ENCODE data around the gene TTBK1.
"Not testable (repeated sequence)": the region's sequence is repeated elsewhere in the genome, so short reads cannot be mapped to it uniquely, and the experiment has no call there.

Gene TTBK1

DNA sequence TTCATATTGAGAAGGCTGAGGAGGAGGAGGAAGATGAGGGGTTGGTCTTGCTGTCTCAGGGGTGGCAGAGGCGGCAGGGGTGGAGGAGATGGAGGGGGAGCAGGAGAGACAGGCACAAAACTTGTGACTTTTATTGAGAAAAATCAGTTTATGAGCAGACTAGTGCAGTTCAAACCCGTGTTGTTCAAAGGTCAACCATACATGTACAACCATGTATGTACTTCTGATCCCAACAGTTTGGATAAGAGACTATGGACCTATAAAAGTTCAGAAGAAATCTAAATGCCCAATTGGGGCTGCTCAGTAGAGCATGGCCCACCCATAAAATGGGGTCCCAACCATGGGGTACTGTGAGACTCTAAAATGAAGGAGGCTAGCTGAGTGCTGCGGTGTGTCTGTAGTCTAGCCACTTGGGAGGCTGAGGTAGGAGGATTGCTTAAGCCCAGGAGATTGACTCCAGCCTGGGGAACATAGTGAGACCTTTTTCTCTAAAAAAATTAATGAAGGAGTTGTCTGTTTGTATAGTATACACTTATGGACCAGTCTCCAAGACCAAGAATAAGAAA, 47.1 kb downstream of the TTBK1 start:
- no peak for DNase-seq

DNA sequence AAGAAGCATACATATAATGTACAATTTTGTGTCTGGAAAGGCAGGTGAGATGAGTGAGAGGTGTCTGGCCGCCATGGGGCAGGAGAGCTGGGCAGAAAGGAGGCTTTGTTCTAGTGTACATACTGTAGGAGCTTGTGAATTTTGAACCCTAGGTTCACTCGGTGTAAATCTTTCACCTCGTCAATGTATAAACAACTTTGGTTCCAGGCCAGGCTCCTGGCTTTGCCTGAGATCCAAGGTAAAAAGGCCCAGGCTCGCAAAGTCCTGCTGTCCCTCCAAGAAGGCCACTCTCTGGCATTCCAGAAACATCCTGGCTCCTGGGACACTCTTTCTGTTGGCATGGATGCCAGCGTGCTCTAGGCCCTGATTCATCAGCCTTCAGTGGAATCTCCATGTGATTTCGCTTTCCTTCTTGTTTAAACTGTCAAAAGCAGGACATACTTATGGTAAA, 47.6 kb downstream of the TTBK1 start:
- DNase-seq = no peak

DNA sequence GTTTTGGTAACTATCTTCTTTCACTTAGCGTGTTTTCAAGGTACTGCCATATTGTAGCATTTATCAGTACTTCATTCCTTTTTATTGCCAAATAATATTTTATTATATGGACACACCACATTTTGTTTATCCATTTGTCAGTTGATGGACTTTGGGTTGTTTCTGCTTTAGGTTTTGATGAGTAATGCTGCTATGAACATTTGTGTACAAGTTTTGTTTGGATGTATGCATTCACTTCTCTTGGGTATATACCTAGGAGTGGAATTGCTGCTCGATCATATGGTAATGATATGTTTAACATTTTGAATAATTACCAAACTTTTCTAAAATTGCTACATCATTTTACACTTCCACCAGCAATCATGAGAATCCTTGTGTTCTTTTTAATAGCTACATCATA, 48.4 kb downstream of the TTBK1 start:
- no peak for DNase-seq

DNA sequence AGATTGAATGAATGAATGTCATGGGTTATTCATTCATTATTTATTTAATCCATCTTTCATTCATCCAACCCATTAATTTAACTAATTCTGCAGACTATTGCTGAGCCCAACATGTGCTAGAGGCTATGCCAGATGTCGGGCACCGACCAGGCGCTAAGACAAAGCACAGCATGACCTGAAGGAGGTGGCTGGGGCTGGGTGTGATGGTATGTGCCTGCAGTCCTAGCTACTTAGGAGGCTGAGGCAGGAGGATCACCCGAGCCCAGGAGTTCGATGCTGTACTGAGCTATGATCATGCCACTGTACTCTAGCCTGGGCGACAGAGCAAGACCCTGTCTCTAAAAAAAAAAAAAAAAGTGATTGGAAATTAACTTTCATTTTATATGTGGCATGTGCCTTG, 49.1 kb downstream of the TTBK1 start:
- DNase-seq = no peak

DNA sequence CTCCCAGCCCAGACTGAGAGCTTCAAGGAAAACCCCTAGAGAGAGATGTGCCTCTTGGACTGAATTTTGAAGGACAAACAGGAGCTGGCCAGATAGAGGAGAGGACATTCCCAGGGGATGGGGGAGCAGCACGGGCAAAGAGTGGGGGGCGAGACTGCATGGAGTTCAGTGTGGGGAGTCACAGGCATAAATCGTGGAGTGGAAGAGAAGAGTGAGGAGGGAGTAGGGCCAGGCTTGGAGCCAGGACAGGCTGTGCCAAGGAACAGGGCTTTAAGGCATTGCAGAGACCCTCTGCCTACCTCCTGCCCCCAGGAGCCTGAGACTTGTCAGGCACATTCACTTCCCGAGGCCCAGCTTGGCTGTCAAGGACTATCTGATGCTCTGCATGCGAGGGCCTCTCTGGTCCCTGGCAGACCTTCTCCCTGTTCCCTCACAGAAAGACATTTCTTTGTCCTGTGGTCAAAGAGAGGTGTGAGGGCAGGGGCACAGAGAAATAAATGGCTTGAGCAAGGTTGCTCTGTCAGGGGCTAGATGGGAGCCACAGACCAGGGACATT, 49.6 kb downstream of the TTBK1 start:
- DNase-seq = no peak

DNA sequence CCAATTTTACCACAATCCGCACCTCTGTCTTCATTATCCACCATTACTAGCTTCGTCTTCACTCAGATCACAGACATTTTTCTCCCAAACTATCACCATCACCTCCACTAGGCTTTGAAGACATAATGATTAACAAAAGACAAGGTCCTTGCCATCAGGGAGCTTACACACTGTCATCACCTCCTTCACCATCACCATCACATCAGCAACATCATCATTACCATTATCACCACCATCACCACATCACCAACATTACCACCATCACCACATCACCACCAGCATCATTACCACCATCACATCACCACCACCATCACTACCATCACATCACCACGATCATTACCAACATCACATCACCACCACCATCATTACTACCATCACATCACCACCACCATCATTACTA, 50.4 kb downstream of the TTBK1 start:
- DNase-seq = no peak

DNA sequence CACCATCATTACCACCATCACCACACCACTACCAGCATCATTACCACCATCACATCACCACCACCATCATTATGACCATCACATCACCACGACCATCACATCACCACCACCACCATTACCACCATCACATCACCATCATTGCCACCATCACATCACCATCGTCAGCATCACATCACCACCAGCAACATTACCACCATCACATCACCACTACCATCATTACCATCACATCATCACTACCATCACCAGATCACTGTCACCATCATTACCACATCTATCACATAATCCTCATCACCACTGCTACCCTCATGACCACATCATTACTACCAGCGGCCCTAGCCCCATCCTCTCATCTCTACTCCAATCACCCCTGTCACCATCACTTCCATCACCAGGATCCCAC, 51.3 kb downstream of the TTBK1 start:
- DNase-seq = no peak

DNA sequence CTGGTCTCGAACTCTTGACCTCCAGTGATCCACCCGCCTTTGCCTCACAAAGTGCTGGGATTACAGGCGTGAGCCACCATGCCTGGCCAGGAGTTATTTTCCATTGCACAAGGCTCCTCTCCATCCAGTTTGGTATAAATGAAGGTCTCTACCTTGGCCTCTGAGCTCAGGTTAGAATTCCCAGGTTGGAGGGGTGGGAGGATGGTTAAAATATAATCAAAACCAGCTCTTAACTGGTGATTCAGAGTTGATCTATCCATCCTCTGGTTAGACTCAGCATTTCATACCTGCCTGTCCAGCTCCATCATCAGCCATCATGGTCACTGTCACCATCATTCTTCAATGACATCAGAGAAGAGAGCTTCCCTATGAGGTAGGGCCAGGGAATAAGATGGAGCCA, 52.2 kb downstream of the TTBK1 start:
- DNase-seq = no peak

DNA sequence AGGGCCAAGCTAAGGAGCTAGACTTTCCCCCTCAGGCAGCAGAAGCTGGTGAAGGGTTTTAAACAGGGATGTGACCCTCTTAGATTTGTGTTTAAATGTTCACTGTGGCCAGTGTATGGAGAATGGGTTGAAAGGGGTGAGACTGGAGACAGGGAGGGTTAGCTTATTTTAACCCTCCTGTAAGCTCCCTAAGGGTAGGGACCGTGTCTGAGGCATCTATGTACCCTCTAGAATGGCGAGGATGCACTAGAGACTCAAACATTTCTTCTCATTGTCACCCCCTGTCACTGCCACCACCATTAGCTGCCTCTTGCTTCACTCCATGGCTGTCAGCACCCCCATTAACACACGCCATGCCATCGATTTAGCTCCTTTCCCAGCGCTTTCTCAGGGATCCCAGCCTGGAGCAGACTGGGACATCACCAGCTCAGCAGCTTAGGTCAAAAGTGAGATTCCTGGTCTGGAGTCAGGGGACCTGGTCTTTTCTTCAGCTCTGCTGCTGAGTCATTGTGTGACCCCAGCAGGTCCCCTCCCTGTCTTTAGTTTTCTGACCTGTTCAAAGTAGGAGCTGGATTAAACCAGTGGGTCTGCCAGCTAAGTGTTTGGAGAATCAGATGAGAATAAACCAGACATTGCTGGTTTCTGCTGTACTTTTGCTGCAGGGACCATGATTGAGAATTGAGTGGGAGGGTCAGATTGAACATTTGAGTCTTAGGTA, 53.7 kb downstream of the TTBK1 start:
- DNase-seq = no peak

DNA sequence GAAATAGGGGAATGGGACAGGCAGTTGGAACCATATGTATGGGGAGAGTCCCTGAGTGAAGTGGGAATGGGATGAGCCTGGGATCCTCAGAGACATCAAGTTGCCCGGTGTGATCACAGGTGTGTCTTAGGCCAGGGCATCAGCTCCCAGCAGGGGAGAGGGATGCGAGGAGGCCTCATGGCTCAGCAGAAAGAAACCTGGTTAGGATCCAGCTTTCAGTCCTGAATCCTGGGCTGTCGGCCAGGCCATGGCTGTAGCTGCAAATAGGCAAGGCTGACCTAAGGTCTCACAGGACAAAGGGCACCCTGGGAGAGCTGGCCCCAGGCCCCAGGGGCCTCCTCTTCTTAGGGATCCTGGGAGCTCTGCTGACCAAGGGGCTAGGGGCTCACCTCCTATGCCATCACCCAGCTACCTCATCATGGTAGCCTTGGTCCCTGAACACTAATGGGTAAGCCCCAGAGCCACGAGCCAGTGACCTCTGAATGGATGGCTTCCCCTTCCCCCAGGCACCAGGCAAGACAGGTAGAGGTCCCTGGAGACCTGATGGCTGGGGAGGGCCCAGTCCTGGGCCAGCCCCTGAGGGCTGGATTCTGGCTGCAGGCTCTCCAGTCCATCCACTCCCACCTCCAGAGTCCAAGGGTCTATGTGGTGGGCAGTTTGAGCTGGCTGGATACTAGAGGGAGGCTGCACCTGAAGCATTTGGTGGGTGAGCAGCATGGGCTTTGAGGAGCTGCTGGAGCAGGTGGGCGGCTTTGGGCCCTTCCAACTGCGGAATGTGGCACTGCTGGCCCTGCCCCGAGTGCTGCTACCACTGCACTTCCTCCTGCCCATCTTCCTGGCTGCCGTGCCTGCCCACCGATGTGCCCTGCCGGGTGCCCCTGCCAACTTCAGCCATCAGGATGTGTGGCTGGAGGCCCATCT, 54.6 kb downstream of the TTBK1 start, which contains the start of gene SLC22A7:
SLC22A7 (plus strand) TSS at position 617 of the 921 bp plus-strand sequence; CDS start at position 716, 99 bp downstream.
- no peak for DNase-seq

DNA sequence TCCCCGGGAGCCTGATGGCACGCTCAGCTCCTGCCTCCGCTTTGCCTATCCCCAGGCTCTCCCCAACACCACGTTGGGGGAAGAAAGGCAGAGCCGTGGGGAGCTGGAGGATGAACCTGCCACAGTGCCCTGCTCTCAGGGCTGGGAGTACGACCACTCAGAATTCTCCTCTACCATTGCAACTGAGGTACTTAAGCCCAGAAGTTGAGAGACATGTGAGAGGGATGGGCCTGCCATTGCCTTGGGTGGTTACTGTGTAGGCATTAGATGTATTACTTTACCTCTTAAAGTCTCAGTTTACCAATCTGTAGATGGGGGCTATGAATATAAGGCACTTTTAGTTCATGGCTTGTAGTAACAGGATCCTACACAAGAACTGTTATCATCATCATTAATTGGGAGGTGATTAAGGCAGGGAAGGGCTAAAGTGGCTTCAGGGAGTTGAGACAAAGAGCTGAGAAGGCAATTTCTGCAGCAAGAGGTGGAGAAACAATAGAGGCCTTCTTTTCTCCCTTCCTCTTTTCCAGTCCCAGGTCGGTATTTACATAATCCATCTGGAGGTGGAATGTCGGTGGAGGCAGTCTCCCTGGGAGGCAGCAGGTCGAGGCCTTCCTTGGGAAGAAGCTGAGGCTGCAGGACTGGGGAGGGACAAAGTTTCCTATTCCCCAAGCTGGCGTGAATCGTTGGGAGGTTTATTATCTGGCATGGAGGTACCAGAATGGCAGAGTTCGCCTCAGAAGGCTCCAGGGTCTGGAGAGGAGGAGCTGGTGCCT, 55.5 kb downstream of the TTBK1 start:
- no peak for DNase-seq

DNA sequence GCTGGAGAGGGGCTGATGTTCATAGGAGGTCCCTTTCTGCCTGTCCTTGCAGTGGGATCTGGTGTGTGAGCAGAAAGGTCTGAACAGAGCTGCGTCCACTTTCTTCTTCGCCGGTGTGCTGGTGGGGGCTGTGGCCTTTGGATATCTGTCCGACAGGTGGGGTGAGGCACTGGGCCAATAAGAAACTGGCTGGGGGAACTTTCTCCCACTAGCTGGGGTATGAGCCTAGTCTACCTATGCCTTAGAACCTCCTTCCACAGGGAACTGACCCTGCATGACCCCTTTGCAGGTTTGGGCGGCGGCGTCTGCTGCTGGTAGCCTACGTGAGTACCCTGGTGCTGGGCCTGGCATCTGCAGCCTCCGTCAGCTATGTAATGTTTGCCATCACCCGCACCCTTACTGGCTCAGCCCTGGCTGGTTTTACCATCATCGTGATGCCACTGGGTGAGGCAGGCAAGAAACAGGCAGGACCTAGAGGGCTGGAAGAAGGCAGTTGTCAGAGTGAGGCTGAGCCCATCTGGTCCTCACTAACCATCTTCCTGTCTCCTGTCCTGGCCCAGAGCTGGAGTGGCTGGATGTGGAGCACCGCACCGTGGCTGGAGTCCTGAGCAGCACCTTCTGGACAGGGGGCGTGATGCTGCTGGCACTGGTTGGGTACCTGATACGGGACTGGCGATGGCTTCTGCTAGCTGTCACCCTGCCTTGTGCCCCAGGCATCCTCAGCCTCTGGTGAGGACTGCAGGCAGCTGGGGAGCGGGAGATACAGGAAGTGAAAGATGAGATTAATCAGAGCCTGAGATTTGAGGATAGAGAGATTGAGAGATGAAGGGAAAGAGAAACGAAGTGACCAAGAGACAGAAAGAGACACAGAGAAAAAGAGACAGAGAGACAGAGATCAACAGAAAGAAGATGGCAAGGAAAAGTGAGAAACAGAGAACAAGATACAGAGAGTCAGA, 56.3 kb downstream of the TTBK1 start:
- no peak for DNase-seq

DNA sequence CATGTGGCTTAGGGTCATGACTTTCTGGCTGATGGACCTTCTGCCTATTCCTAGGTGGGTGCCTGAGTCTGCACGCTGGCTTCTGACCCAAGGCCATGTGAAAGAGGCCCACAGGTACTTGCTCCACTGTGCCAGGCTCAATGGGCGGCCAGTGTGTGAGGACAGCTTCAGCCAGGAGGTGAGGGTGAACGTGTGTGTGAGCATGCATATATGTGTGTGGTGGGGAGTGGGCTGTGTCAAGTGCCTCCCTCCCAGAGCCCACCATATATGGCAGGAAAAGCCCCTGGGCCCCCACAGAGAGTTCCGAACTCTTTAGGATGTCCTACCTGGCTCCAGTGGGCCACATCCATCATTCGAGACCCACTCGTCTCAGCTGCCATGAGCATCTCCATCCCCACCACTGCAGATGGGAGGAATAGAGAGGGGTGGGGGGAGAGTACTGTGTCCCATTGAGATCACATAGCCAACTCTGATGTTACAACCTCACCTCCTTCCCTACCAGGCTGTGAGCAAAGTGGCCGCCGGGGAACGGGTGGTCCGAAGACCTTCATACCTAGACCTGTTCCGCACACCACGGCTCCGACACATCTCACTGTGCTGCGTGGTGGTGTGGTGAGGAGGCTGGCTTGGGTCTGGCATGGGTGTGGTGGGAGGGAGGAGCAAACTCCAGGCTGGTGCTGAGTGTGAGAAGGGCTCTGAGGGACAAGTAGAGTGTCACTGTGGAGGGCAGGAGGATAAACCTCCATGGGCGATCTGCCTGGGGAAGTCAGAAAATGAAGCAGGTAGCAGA, 58.0 kb downstream of the TTBK1 start:
- DNase-seq = no peak

DNA sequence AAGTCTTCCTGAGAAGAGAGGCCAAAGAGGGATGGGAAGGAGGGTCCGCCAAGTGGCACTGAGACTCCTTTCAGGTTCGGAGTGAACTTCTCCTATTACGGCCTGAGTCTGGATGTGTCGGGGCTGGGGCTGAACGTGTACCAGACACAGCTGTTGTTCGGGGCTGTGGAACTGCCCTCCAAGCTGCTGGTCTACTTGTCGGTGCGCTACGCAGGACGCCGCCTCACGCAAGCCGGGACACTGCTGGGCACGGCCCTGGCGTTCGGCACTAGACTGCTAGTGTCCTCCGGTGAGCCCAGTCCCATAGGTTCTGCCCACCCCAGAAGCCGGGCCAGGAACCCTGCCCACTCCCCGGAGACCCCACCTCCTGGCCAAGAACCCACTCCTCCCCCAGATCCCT, 58.8 kb downstream of the TTBK1 start:
- no peak for DNase-seq

DNA sequence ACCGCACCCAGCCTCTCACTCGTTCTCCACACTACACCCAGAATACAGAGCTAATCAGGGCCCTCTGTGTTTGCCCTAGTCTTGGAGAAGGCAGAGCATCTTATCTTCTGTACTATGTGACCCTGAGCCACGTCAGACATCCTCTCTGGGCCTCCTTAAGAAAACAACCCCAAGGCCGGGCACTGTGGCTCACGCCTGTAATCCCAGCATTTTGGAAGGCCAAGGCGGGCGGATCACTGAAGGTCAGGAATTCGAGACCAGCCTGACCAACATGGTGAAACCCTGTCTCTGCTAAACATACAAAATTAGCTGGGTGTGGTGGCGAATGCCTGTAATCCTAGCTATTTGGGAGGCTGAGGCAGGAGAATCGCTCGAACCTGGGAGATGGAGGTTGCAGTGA, 59.7 kb downstream of the TTBK1 start:
- DNase-seq = not testable (repeated sequence)

DNA sequence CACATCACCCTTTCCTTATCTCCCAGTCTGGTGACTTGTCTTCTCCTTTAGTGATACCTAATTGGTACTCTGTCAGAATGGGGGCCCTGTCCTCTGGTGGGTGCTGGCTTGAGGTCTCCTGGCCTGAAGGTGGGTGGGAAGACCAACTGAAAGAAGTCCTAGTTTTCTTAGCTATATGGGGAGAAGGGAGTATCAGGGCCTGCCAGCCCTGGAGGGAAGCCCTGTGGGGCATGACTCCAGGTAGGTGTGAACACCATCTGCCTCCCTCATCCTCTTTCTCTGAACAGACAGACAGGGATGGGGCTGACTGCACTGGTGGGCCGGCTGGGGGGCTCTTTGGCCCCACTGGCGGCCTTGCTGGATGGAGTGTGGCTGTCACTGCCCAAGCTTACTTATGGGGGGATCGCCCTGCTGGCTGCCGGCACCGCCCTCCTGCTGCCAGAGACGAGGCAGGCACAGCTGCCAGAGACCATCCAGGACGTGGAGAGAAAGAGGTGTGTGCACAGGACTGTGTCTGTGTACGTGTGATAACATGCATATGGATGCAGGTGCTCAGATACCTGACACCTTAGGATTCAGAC, 60.6 kb downstream of the TTBK1 start:
- DNase-seq = no peak

DNA sequence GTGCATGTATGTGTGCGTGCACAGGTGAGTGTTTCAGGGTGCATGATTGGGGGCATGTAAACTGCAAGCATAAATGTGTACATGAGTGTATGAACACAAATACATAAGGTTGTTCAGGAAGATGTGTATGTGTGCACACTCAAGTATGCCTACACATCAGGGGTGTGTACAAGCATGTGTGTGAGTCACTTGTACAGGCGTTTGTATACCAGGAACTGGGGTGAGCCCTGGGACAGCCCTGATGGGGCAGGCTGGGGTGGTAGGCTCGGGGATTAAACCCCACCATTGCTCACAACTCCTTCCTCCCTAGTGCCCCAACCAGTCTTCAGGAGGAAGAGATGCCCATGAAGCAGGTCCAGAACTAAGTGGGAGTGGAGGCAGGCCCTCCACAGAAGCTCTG, 61.1 kb downstream of the TTBK1 start:
- no peak for DNase-seq

DNA sequence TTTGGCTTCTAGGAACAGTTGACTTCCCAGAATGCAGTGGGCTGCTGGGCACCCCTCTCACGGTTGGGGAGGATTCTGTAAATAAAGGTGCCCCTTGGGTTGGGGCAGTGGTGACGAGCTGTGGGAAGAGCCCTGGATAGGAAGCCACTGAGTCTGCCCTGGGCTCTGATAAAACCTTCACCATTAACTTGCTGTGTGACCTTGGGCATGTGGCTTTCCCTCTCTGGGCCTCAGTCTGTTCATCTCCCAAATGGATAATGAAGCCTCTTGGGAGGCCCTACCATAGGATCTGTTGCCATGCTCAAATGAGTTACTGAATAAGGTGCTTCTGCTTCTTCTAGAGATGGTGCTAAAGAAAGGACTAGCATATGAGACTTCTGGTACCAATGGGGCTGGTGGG, 61.6 kb downstream of the TTBK1 start:
- no peak for DNase-seq

DNA sequence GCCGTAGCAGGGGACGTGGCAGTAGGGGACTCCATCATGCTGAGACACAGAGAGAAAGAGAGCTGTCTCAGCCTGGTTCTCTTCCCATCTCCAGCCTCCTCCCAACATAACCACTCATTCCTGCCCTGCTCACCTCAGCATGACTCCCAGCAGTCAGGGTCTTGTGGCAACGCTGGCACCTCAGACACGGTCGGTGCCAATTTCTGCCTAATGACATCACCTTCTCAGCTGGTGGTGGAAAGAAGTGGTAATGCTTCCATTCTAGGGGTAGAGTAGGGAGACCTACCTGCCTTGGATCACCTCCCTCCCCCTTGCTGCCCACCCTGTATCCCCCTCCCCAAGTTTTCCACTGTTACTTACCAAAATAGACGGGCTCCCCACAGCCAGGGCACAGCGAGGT, 62.8 kb downstream of the TTBK1 start:
- no peak for DNase-seq

DNA sequence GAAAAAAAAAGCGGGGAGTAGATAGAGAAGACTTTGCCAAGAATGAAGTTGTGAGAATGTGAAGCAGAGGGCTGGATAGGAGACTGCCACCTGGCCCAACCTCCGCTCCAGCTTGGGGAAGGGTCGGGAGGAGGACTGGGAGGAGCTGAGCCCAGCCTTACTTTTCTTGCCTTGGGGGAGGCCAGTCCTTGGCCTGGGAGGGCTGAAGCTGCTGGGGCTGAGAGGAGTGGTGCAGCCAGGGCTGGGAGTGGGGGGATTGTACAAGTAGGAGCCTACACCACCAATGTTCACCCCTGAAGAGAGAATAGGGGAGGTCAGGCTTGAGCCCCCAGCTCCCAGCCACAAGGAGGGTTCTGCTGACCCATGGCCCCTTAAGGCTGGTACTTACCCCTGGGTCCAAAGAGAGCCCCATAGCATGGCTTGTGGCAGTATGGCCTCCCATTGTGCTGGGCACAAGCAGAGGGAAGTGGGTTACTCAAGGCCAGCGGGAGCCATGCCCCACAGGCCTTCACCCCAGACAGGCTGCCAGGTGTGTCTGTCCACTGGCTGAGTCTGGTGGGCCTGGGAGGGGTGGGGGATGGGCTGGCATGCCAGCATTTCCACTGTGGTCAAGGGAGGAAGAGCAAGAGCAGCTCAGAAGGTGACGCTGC, 64.3 kb downstream of the TTBK1 start:
- DNase-seq = no peak
